Activated T-cell treated with anti-CD3 and anti-CD28 coated beads, Interleukin-2, amount 50 U/mL, for 24 hours (primary cell): Measurements from ENCODE around the gene E4F1.

ENCODE experiments used
- DNase-seq: peaks from one replicate; pipeline ENCODE4 v3.0.0-alpha.2; 2020
- H3K27ac Mint-ChIP-seq: 2 replicates; pipeline ENCODE4 v1.8.0; 2020; ENCODE audit warnings: mild to moderate bottlenecking, mixed read lengths
- H3K27me3 Mint-ChIP-seq: 2 replicates; pipeline ENCODE4 v1.8.0; 2020; ENCODE audit warnings: mixed read lengths
- H3K36me3 Mint-ChIP-seq: 2 replicates; pipeline ENCODE4 v1.8.0; 2020; ENCODE audit warnings: low read depth, mixed read lengths
- H3K4me1 Mint-ChIP-seq: 2 replicates; pipeline ENCODE4 v1.8.0; 2020; ENCODE audit warnings: low read depth, mixed read lengths
- H3K4me3 Mint-ChIP-seq: 2 replicates; pipeline ENCODE4 v1.8.0; 2020; ENCODE audit warnings: mild to moderate bottlenecking, moderate library complexity, mixed read lengths
- H3K9me3 Mint-ChIP-seq: 2 replicates; pipeline ENCODE4 v1.8.0; 2020; ENCODE audit warnings: mixed read lengths

E4F1 gene

DNA sequence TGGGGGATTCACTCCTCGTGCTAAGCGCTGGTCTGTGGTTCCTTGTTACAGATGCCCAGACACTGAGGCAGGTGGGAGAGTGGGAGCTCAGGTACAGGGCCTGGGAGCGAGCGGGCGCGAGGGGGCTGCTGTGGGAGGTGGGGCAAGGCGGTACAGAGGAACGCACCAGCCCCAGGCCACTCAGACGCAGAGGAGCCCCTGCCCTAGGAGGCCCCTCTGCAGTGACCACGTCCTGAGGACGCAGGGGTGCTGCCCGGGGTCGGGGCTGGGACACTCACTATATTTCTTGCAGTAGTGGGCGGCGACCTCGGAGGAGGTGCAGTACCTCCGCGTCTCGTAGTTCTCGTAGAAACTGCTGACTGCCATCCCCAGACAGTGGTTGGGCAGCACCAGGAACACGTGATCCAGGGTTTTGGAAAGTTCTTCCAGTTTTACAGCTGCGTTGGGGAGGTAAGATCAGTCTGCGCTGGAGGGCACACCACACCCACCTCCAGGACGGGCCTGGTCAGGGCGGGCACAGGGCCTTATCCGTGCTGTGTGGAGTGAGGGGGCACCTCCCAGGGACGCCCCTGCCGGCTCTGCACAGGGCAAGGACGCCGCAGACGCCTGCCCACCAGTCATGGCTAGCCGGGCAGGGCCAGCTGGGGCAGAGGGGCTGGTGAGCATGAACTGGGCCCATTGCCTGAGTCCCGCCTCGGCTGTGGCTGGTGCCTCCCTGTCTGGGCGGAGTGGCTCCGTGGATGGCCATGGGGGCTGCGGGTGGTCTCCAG, 60.8 kb downstream of the E4F1 start:
- Mint-ChIP-seq H3K9me3 (no peaks in the 10 kb centered on the region), H3K4me1 (no peaks in the 10 kb centered on the region), H3K27me3 (no peaks in the 10 kb centered on the region), H3K4me3 (no peak overlapping the region), H3K27ac (no peak overlapping the region), H3K36me3 (peaks cover 2% of the 10 kb centered on the region)
- no peak for DNase-seq

GRCh38 chr16:2284797-2285576, 61.6 kb downstream of the E4F1 start:
- H3K9me3 Mint-ChIP-seq = no peaks in the 10 kb centered on the region
- peaks cover 2% of the 10 kb centered on the region for H3K36me3 Mint-ChIP-seq
- no peak for DNase-seq
- no peaks in the 10 kb centered on the region for H3K4me1 Mint-ChIP-seq
- H3K4me3 Mint-ChIP-seq = no peak overlapping the region
- H3K27me3 Mint-ChIP-seq = no peaks in the 10 kb centered on the region
- H3K27ac Mint-ChIP-seq = no peak overlapping the region
